Choroid plexus epithelial cell (primary cell): ENCODE results near the gene TXNIP.
A peak's percentile ranks its signal among the peaks of the same experiment; 100 is the strongest.

Experiments used
- DNase-seq: peaks from one replicate; pipeline ENCODE4 v3.0.0-alpha.2; 2010; ENCODE audit warnings: low read depth
- H3K4me3 ChIP-seq: 2 replicates; pipeline ENCODE4 v1.5.1; 2011; ENCODE audit warnings: low read depth, mild to moderate bottlenecking, control low read depth, low read length, moderate library complexity
- TF ChIP-seq, protein P1 (sequence below): conservative IDR thresholded peaks from 2 replicates; pipeline ENCODE4 v1.5.1; 2011; ENCODE audit warnings: low read depth, mild to moderate bottlenecking, control low read depth, inconsistent platforms, low read length, moderate library complexity

TXNIP gene

DNA sequence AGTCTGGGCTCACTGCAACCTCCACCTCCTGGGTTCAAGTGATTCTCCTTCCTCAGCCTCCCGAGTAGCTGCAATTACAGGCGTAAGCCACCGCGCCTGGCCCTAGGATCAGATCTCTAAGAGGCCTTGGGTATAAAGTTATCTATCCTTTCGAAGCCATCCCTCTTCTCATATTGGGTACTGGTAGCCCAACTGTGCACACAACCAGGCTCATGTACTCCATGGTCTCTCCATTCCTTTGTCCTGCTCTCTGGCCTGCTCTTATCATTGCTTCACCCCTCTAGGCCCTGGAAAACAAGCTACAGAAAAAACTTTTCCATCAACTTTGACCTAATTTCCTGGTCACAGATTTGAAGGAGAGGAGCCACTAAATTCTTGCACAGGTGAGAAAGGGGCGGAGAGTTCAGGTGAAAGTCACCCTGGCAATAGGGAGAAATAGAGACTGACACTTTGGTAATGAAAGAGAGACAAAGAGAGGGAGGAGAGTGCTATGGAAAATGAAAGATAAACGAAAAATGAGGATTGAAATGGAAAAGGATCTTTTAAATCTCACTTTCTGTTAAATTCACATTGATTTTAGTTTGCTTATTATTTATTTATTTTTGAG lies 6.0 kb downstream of the TXNIP start:
- no peak for DNase-seq
- TF ChIP-seq, protein P1, sequence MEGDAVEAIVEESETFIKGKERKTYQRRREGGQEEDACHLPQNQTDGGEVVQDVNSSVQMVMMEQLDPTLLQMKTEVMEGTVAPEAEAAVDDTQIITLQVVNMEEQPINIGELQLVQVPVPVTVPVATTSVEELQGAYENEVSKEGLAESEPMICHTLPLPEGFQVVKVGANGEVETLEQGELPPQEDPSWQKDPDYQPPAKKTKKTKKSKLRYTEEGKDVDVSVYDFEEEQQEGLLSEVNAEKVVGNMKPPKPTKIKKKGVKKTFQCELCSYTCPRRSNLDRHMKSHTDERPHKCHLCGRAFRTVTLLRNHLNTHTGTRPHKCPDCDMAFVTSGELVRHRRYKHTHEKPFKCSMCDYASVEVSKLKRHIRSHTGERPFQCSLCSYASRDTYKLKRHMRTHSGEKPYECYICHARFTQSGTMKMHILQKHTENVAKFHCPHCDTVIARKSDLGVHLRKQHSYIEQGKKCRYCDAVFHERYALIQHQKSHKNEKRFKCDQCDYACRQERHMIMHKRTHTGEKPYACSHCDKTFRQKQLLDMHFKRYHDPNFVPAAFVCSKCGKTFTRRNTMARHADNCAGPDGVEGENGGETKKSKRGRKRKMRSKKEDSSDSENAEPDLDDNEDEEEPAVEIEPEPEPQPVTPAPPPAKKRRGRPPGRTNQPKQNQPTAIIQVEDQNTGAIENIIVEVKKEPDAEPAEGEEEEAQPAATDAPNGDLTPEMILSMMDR: no peak
- no peak overlapping the region for H3K4me3 ChIP-seq

DNA sequence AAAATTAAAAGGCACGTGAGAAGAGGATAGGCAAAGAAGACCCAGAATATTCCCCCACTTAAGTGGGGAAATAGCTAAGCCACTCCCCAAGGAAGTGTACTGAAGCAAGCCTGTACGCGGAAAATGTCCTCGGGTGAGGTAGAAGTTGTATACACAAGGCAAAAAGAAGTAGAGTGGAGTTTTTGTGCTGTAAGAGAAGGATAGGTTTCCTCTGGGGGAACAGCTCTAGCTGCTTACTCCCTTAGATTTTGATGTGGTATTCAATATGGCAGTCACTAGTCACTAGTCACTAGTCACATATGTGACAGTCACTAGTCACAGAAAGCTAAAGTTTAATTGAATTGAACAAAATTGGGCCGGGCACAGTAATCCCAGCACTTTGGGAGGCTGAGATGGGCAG lies 7.6 kb downstream of the TXNIP start:
- no peak overlapping the region for H3K4me3 ChIP-seq
- TF ChIP-seq, protein P1: no peak
- DNase-seq: no peak

DNA sequence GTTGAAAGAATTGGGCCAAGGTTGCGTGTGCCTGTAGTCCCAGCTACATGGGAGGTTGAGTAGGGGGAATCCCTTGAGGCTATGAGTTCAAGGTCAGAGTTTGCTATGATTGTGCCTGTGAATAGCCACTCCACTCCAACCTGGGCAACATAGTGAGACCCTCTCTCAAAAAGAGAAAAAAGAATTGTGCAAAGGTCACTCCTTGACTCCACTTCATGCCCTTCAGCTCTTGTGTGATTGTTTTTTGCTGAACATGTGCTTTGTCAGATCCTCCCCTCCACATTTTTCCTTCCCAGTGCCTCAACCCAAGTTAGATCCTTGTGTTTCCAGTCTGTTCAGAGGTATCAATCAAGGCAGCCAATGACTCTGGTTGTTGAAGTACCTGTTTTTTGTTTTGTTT lies 8.5 kb downstream of the TXNIP start:
- H3K4me3 ChIP-seq: no peak overlapping the region
- TF ChIP-seq, protein P1: no peak
- DNase-seq: no peak

DNA sequence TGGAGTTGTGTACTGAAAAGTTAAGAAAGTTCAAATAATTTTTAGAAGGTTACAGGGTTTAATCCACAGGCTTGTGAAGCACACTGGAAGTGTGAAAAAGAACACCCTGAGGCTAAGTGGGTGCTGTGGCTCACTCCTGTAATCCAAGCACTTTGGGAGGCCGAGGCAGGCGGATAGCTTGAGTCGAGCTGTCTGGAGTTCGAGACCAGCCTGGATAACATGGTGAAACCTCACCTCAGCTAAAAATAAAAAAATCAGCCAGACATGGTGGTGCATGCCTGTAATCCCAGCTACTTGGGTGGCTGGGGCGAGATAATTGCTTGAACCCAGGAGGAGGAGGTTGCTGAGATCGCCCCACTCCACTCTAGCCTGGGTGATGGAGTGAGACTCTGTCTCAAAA lies 9.8 kb downstream of the TXNIP start:
- no peak overlapping the region for H3K4me3 ChIP-seq
- TF ChIP-seq, protein P1: no peak
- DNase-seq: no peak

DNA sequence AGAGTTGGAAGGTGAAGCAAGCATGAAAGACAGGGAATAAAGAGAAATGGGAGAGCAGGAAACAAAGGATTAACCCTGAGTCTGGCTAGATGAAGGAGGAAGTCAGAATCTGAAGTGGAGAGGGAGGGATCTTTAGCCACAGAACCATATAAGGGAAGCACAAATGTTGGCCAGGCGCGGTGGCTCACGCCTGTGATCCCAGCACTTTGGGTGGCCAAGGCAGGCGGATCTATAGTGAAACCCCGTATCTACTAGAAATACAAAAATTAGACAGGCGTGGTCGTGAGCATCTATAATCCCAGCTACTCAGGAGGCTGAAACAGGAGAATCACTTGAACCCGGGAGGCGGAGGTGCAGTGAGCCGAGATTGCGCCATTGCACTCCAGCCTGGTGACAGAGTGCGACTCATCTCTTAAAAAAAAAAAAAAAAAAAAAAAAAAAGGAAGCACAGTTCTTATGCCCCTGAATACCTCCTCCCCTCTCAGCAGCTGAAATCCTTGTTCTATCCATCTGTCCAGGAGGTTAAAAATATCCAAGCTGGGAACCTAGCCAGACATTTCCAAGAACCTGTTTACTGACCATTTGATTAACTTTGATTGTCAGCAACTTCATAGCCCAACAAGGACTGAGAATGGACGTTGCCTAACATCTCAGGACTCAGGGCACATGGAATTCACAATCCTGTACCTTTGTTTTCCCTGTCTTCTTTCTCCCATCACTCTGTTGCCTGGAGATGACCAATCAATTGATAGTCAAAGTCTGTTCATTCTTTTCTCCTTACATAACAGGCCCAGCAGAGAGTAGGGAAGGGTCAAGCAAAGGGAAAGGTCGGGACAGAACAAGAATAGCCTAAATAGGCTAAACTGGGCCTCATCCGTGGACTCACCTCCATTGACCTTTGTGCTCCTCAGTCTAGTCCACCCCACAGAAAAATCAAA lies 10.6 kb downstream of the TXNIP start:
- peak; percentile 61 for DNase-seq
- no peak overlapping the region for H3K4me3 ChIP-seq
- TF ChIP-seq, protein P1: no peak

DNA sequence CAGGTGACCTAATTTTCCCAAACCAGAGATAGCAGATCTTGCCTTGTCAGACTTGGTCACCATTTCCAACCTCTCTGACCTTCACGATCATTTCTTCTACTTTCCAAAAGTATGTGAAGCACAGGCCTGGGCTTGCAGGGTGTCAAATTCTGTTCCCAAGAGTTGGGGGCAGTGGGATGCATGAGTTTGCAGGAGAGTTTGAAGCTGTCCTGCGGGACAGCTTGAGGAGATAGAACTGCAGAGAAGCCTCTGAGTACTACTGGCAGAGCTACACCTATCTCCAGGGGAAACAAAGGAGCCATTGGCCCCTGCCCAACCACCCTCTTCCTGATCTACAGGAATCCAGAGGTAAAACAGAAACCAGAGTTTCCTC lies 11.3 kb downstream of the TXNIP start:
- no peak for DNase-seq
- TF ChIP-seq, protein P1: no peak
- no peak overlapping the region for H3K4me3 ChIP-seq
